HFFc6 (cell line): ENCODE measurements around the gene CLBA1. TPM values are rescaled to one million over a fixed set of nuclear protein-coding genes. Genes with fewer than 3 reads are reported as not detected.

Experiments
- DNase-seq: peaks from one replicate; pipeline ENCODE4 v3.0.0-alpha.2; 2018
- H3K27ac Mint-ChIP-seq: 2 replicates; pipeline ENCODE4 v1.8.0; 2020; ENCODE audit warnings: mild to moderate bottlenecking, mixed read lengths
- H3K27me3 Mint-ChIP-seq: 2 replicates; pipeline ENCODE4 v1.8.0; 2021; ENCODE audit warnings: mild to moderate bottlenecking, moderate library complexity, mixed read lengths; ENCODE audit not compliant: insufficient read depth
- H3K36me3 Mint-ChIP-seq: 2 replicates; pipeline ENCODE4 v1.8.0; 2021; ENCODE audit warnings: low read depth, mixed read lengths
- H3K4me1 Mint-ChIP-seq: 2 replicates; pipeline ENCODE4 v1.8.0; 2020; ENCODE audit warnings: low read depth, mixed read lengths
- H3K4me3 Mint-ChIP-seq: 2 replicates; pipeline ENCODE4 v1.8.0; 2020; ENCODE audit warnings: mild to moderate bottlenecking, moderate library complexity, mixed read lengths
- H3K9me3 Mint-ChIP-seq: 2 replicates; pipeline ENCODE4 v1.8.0; 2020; ENCODE audit warnings: mild to moderate bottlenecking, mixed read lengths
- total RNA-seq, 6 experiments: library from RNA; stranded (reverse); fragmentation: NEBNext Ultra II Directional; extraction: Animal tissue kit (Norgen Biotek cat#: 25700); gene quantifications; 2 replicates in 1 of 6; 3 replicates in 5 of 6; pipeline ENCODE4 v1.2.3, GENCODE V29; 2021
- TF ChIP-seq, protein P1 (sequence below): fragments of 200-600 bp; sonication (generic); IDR thresholded peaks from 2 replicates; pipeline ENCODE4 v1.5.0; 2021; ENCODE audit warnings: antibody characterized with exemption, mild to moderate bottlenecking

Gene CLBA1
- total RNA-seq, 6 experiments from 2014 or later = 5.9 to 12.3 (median 7.9) TPM

DNA sequence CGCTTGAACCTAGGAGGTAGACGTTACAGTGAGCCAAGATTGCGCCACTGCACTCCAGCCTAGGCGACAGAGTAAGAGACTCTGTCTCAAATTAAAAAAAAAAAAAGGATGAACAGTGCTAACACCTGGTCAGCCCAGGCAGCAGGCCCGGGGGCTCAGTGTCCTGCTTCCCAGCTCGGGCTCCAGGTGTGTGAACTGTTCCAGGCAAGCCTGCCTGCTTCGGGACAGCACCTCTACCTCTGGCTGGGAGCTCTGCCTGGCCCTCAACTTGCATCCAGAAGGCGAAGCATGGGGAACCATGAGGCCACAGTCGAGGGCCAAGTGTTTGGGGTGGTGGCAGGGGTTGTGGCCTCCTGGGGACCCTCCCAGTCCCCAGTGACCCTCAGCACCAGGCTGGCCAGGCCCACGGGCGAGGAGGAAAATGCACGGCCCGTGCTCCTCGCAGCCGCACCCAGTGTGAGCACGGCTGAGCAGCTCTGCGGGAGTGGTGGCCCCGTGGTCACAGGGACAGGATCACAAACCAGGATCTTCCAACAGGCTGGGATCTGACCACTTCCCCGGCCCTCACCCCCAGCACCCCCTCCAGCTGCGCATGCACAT is 19.8 kb downstream of the CLBA1 start:
- H3K27me3 Mint-ChIP-seq = no peaks in the 10 kb centered on the region; the same call in 1 of the 2 replicates
- no peak overlapping the region for H3K27ac Mint-ChIP-seq
- no peak overlapping the region for H3K4me3 Mint-ChIP-seq
- TF ChIP-seq, protein P1, sequence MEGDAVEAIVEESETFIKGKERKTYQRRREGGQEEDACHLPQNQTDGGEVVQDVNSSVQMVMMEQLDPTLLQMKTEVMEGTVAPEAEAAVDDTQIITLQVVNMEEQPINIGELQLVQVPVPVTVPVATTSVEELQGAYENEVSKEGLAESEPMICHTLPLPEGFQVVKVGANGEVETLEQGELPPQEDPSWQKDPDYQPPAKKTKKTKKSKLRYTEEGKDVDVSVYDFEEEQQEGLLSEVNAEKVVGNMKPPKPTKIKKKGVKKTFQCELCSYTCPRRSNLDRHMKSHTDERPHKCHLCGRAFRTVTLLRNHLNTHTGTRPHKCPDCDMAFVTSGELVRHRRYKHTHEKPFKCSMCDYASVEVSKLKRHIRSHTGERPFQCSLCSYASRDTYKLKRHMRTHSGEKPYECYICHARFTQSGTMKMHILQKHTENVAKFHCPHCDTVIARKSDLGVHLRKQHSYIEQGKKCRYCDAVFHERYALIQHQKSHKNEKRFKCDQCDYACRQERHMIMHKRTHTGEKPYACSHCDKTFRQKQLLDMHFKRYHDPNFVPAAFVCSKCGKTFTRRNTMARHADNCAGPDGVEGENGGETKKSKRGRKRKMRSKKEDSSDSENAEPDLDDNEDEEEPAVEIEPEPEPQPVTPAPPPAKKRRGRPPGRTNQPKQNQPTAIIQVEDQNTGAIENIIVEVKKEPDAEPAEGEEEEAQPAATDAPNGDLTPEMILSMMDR = no peak
- H3K9me3 Mint-ChIP-seq = no peaks in the 10 kb centered on the region
- peaks cover 7% of the 10 kb centered on the region; the same call in 1 of the 2 replicates for H3K36me3 Mint-ChIP-seq
- H3K4me1 Mint-ChIP-seq = no peaks in the 10 kb centered on the region
- no peak for DNase-seq

DNA sequence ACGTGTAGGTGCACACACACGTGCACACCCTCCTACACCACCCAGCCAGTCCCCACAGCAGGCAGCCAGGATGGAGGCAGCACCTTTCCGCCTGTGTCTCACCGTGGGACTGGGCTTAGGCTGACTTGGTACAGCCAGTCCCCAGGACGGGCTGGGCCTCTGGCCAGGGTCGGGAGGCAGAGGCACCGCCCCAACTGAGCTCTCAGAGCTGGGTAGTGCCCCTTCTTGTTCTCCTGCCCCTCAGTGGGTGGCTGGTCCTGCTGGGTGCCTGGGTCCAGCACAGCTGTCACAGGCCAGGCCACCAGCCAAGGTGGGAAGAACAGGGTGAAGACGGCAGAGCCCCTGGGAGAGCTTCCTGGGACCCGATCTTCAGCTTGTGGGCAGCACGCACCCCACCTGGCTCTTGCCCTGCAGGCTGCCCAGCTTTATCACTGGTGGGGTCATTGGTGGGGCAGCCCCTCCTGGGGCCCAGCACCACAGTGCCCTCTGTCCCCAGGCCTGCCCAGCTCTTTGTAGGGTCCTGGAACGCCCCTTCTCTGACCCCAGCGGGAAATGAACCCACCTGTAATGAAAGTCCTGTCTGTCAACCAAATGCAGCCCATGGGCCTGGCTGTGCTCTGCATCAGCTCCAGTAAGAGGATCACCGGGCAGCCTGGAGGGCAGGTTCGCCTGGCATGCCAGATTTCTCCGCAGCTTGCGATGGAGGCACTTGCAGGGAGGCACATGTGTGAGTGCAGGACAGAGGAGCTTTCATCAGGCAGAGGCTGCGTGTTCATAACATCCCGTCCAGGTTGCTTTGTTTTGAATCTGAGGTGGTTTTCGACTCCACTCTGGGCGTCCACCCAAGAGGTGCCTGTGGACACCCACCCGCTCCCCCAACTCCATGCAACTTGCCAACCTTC is 20.6 kb downstream of the CLBA1 start:
- Mint-ChIP-seq H3K27me3 (no peaks in the 10 kb centered on the region; the same call in 1 of the 2 replicates), H3K4me3 (no peak overlapping the region), H3K36me3 (peaks cover 7% of the 10 kb centered on the region; the same call in 1 of the 2 replicates), H3K4me1 (no peaks in the 10 kb centered on the region), H3K27ac (no peak overlapping the region), H3K9me3 (no peaks in the 10 kb centered on the region)
- TF ChIP-seq, protein P1 = no peak
- no peak for DNase-seq

DNA sequence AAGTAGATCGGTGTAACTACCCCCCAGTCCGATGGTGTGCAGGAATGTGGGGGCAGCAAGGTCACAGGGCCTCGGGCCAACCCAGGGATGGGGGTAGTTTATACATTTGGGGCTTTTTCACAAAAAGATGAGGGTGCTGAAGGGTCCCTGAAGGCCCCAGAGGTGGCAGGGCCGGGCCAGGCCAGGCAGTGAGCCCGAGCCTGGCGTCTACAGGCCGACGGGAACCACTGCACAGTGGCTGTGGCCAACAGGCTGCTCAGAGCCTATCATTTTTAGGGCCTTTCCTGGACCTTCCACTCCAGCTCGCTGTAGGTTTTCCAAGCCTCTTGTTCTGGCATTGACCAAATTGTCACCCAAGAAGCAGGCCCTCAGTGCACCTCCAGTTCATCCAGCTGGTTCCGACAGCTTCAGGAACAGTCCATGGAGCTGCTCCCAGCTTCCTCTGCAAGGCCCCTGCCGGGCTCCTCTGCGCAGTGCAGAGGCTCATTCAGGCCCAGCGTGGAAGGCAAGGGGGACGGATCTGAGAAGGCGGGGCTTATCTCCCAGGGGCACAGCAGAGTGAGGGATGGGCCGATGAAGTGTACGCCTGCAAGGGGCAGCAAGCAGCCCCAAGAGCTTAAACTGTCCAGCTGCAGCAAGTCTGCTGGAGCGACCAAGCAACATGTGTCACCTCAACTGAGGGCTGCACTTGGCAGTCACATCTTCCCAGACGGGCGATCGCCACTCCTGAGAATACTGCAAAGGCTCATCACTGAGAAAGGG is 21.4 kb downstream of the CLBA1 start:
- Mint-ChIP-seq H3K4me1 (no peaks in the 10 kb centered on the region), H3K9me3 (no peaks in the 10 kb centered on the region), H3K36me3 (peaks cover 10% of the 10 kb centered on the region; the same call in 1 of the 2 replicates), H3K27me3 (no peaks in the 10 kb centered on the region; the same call in 1 of the 2 replicates), H3K4me3 (no peak overlapping the region), H3K27ac (no peak overlapping the region)
- DNase-seq = no peak
- TF ChIP-seq, protein P1 = no peak

DNA sequence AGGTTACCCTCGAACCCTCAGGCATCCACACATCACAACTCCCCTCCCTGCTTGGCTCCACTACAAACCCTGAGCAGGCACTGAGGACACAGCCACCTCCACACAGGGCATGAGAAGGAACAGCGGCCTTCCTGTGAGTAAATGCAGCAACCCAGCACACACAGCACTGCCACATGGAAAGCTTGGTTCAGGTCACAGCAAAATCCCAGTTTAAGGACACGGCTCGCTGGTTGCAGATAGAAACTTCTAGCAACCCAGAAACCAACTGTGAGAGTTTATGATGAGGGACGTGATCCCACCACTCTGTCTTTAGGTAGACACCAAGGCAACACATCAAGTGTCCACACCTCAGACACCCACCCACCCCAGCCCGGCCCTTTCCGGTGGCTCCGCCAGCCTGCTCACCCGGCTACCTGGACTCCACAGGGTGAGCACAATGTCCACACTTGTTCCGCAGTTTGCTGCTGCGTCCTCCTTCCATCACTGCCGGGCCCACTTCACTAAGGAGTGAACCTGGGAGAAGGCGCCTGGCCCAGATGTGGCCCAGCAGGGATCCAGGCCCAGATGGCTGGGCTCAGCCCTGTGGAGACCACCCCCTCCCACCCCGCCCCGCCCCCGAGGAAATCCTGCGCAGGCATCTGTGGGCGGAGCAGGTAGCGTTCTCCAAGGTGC is 22.1 kb downstream of the CLBA1 start:
- H3K27ac Mint-ChIP-seq = no peak overlapping the region
- no peak overlapping the region for H3K4me3 Mint-ChIP-seq
- peaks cover 13% of the 10 kb centered on the region; the same call in 1 of the 2 replicates for H3K36me3 Mint-ChIP-seq
- DNase-seq = no peak
- TF ChIP-seq, protein P1 = no peak
- no peaks in the 10 kb centered on the region for H3K4me1 Mint-ChIP-seq
- no peaks in the 10 kb centered on the region for H3K9me3 Mint-ChIP-seq
- no peaks in the 10 kb centered on the region; the same call in 1 of the 2 replicates for H3K27me3 Mint-ChIP-seq

DNA sequence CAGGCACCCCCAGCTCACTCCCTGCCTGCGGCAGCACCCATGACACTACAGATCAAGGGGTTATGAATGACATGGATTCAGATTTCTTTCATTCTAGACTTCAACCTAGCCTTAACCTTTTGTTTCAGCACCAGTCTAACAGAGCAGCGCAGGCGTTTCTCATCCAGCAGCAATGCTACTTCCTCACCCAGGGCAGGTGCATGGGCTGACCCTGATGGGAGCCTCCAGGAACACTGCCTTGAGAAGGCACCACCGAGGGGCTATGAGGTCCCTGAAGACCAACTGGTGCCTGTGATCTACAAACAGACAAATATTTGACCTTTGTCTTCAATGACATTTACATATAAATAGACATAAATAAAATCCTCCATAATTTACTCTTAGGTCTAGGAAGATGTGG is 24.5 kb downstream of the CLBA1 start:
- no peaks in the 10 kb centered on the region; the same call in 1 of the 2 replicates for H3K27me3 Mint-ChIP-seq
- H3K36me3 Mint-ChIP-seq = peaks cover 13% of the 10 kb centered on the region; the same call in 1 of the 2 replicates
- no peak overlapping the region for H3K27ac Mint-ChIP-seq
- TF ChIP-seq, protein P1 = no peak
- no peaks in the 10 kb centered on the region for H3K9me3 Mint-ChIP-seq
- no peak overlapping the region for H3K4me3 Mint-ChIP-seq
- H3K4me1 Mint-ChIP-seq = peaks cover 23% of the 10 kb centered on the region
- no peak for DNase-seq
